HuH-7.5 (cell line): ENCODE data around the gene PDZD2.
A peak's percentile ranks its signal among the peaks of the same experiment; 100 is the strongest.
"Not testable (repeated sequence)": the region's sequence is repeated elsewhere in the genome, so short reads cannot be mapped to it uniquely, and the experiment has no call there.

ENCODE experiments used
- DNase-seq: peaks from one replicate; pipeline ENCODE4 v3.0.0; 2011; ENCODE audit warnings: low spot score

PDZD2 gene

DNA sequence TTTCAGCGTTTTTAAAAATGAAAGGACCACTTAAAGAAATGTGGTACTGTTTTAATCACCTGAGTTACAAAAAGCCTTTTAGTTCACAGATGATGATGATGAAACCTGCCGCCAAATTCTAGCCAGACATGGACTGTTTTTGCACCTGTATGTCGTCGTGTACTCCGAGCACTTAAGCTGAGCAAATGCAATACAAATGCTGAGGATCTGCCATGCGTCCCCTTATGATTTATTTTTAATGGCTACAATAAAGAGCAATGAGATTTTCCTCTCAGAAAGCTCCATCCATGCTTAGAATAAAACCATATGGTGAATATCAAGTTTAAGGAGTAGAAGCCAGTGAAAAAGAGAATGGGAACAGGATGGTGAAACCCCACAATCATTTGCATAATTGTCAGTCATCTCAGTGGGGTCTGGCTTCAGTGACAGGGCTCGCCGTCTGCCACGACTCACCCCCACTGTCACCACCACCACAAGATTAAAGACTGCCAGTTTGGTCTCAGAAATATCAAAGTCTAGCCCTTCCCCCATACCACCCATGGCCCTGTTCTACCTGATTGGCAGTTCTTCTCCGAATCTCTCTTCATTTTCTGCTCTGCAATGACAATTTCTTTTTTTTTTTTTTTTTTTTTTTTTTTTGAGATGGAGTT, 375.3 kb downstream of the PDZD2 start:
- no peak for DNase-seq

DNA sequence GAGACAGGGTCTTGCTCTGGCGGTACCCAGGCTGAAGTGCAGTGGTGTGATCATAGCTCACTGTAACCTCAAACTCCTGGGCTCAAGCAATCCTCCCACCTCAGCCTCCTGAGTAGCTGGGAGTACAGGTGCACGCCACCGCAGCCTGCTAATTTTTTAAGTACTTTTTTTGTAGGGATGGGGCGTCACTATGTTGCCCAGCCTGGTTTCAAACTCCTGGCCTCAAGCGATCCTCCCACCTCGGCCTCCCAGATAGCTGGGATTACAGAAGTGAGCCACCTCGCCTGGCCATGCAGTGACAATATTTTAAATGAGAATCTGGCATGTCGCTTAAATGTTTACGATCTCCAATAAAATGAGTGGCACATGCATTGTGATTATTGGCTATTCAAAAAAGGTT, 376.3 kb downstream of the PDZD2 start:
- not testable (repeated sequence) for DNase-seq

DNA sequence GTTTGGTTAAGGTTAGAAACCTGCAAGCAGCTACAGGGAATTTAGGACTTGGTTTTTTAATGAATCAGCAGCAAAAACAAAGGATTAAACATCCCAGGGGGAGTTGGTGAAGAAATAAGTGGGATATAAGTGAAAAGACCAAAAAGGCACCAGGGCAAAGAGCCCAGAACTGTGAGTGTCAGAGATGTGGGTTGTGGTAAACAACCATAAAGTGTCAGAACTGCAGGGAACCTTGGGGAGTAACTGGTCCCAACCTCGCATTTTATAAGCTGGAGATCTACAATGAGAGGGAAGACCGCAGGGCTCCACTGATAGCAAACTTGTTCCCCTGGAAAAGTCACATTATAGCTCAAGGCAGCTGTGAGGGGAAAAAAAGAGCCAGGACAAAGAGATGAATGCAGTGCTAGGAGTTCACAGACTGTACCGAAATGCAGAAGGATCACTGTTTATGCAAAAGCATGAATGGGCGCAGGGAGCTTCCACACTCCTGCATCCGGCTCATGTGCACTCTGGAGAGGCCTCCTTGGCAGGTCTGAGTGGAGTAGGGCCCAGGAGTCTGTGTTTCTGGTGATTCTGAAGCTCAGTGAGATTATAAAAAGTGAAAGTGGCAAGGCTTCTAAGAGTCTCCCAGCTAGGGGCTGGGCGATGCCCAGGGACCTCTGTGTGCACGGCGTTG, 378.9 kb downstream of the PDZD2 start:
- no peak for DNase-seq

DNA sequence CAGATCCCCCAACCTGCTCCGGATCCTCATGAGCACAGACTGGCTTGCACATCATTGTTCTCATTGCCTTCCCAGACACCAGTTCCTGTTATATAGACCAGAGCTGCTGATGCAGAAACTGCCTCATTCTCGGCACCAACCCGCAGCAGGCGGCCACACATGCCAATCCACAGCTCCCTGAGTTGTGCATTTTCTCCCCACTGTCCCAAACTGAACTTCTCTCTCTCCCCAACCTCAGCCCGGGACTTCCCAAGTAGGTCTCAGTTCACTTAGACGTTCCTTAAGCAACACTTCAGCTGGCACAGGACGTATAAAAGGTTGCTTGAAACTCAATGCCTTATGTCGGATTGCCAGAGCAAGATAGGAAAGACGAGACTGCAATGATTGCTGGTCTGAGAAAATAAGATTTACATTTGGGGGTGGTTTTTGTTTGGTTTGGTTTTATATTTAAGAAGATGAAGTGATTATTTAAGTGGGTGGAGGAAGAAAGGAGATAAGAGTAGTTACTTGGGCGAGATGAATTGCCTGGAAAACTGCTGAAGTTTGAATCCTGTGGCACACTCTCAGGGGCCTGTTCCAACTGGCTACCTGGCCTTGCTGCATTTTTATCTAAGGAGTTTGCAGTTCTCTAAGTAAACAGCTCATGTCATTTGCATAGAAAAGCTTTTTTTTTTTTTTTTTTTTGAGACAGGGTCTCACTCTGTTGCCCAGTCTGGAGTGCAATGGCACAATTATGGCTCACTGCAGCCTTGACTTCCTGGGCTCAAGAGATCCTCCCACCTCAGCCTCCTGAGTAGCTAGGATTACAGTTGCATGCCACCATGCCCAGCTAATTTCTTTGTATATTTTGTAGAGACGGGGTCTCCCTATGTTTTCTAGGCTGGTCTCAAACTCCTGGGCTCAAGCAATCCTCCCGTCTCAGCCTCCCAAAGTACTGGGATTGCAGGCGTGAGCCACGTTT, 379.8 kb downstream of the PDZD2 start:
- no peak for DNase-seq

DNA sequence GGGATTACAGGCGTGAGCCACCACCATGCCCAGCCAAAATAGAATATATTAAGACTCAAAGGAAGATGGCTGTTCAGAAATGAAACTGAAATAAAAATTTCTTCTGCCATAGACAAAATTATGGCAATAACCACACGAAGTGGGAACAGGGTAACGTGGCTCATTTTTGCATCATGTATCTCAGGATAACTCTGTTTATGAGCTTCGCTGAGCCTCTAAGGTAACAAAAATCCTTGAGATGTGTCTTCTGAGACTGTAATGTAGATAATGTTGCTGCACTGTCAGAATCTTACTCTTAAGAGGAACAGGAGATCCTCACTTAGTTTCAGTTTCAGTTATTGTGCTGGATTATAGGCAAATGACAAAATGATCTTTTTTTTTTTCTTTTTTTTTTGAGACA, 381.3 kb downstream of the PDZD2 start:
- DNase-seq: no peak

DNA sequence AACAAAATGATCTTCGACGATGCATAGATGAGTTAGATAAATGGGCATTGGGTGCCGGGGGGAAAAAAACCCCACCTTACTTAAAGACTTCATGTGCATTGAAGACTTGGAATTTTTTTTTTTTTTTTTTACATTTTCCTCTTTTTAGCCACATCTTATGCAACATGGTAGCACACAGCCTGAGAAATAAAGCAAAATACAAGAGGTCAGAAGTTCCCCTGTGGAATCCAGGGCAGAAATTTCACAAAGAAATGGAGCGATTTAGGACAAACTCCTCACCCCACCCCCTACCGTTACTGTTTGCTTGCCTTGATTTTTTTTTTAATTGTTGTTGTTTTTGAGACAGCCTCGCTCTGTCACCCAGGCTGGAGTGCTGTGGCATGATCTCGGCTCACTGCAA, 382.0 kb downstream of the PDZD2 start:
- DNase-seq: no peak

DNA sequence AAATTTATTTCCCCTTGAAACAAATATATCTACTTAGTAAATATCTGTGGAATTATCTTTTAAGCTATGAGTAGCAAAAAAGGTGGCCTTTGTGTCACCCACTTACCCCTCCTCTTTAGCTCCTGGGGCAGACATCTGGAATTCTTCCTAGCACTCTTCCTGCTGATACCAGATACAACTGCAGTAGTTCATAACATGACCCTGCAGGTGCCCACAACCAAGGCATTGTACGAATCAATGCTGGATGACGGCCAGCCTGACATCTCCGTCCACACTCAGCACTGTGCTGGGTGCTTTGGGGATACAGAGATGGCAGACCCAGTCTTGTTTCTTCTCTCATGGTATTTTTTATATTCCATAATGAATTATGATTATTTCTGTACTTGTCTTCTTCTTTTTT, 382.8 kb downstream of the PDZD2 start:
- no peak for DNase-seq

DNA sequence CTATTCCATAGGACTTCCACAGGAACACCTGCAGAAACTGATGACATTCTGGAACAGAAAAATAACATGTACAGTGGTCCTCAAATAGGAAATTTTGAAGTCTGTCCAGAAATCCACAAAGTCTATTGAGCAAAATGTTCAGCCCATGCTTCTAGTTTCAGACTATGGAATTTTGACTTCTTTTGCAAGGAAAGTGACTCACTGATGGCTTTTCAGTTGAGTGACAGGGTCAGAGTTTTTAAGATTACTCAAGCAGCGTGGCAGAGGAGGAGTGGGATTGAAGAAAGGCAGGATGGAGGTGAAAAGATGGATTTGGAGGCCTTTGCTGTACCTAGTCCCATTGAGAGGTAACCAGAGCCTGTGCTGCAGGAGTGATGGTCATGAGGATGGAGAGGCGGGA, 383.7 kb downstream of the PDZD2 start:
- no peak for DNase-seq

DNA sequence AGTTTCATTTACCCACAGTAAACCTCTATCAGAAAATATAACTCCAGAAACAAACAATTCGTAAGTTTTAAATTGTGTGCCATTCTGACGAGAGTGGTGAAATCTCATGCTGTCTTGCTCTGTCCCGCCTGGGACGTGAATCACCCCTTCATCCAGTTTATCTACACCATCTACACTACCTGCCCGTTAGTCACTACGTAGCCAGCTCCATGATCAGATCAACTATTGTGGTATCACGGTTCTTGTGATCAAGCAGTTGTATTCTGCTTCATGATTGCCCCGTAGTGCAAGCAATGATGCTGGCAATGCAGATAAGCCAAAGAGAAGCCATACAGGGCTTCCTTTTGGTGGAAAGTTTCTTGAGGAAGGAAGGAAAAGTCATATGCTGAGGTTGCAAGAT, 384.9 kb downstream of the PDZD2 start:
- DNase-seq: no peak

DNA sequence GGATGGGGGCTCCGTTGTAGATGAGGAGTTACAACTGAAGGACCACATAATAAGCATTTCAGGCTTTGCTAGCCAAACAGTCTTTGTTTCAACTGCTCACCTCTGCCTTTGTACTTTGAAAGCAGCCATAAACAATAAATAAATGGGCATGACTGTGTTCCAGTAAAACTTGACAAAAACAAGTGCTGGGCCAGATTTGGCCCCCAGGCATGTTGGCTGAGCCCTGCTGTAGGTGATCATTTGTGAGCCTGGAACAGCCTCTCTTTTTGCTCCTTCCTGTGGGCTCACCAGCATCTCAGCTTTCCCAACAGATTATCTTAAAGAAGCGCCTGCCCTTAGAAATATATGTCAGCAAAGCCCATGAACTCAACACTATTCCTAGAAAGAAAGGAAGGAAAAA, 385.8 kb downstream of the PDZD2 start:
- no peak for DNase-seq

DNA sequence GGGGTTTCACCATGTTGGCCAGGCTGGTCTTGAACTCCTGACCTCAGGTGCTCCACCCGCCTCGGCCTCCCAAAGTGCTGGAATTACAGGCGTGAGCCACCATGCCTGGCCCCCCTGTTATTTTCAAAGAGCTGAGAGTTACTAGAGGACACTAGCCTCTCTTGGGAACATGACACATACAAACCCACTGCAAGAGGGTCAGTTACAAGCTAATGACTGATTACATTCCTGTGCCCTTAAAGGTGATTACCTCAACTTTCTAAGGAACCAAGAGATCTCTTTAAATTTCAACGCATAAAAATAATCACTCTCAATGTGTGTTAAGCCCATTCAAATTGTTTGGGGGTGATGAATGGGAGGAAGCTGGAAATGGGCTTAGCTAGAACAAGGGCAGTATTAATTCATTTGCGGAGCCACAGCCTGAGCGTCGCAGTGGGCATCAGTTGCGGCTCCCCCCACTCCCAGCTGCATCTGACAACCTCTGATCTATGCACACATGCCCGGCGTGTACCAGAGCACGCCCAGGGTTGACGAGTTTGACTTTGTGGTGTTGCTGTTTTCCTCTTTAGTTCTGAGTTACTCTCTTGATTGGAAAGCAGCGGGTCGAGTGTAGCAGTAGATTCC, 388.3 kb downstream of the PDZD2 start:
- no peak for DNase-seq

DNA sequence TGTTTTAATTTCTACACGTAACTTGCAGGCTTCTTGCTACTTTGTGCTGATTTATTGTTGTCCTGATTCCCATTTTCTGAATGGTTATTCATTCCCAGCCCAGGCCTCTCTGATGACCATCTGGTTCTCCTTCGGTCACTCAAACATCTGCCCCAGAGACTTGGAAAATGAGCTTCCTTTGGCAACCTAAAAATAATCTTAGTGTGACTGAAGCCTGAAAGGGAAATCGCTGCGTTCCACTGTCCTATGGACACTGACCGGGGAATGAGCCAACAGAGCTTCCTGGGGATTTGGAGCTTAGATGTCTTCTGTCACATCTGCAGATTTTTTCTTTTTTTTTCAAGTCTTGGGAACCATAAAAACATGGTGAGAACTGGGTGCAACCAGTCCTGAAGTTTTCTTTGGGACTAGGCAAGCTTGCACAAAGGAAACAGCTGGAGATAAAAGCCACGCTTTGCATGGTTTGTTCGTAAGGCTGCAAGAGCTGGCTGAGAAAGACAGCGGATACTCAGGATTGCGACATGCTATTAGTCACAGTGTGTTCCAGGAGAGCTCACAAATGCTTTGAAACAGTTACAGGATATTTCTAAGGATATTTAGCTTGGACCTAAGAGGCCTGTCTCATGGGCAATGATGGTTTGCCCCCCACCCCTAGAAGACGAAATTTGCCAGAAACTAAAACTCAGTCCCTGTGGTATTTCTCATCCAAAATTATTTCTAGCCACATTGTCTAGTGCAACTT, 389.0 kb downstream of the PDZD2 start:
- DNase-seq: peak; percentile 13

DNA sequence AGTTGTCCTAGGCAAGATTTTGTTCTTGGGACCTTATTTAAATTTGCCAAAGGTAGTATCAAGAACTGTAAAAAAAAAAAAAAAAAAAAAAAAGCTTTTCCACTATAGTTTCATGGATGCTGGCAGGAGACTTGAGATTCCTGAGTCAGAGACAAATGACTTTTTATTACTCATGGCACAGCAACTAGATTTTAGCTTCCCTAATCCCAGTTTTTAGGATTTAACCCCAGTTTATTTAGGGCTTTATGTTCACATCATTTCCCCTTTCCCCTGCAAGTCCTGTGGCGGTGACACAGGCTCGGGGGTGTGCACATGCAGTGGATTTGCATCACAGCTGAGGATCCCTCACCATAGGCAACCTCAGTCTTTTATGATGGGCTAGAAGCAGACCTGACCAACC, 390.3 kb downstream of the PDZD2 start:
- DNase-seq: no peak

DNA sequence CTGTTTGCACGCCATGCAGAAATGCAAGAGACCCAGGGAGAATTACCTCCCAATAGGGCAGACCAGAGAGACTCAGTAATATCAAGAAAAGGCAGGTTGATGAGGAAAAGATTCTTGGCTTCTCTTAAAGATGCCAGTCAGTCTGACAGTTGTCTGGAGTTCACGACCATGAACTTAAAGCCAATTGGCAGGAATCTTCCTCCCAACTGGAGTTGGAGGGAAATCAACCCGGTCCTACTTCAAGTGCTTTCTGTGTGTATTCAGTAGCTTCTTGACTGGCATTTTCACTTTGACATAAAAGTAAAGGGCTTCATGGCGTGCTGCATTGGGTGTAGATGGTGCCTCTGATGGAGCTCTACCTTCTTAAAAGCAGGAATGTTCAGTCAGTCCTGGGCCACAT, 390.9 kb downstream of the PDZD2 start:
- DNase-seq: no peak

DNA sequence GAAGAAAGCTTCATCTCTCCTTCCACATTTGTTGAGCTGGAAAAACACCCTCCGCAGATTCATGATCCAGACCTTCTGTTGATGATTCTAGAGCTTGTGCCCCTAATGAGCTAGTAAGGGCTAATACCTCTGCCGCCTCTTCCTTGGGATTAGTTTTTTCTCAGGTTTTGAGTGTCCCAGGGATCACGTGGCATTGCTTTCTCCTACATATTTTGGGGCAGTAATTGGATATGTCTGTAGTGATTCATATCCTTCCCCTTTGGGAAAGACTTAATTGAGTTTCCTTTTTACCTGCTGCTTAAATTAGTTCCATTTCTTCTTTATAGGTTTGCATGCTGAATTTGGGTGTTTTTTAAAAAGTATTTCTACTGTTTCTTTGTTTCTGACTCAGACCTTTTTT, 391.3 kb downstream of the PDZD2 start:
- DNase-seq: no peak

DNA sequence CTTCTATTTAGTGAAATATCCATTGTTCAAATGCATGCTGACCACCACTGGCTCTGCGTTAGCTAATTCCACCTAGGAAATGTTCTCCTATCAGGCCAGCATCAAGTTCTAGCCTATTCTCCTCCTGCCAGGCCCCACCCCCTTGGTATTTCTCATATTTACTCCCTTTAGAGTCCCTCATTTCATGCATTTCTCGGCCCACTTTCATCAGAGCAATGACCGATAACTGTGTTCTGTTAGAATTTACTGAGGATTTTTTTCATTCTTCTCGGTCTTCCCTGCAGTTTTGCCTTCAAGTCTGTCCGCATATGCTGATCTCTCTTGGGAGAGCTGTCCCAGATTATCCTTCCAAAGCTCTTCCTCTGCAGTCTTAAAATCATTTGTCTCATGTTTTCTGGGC, 391.8 kb downstream of the PDZD2 start:
- no peak for DNase-seq

DNA sequence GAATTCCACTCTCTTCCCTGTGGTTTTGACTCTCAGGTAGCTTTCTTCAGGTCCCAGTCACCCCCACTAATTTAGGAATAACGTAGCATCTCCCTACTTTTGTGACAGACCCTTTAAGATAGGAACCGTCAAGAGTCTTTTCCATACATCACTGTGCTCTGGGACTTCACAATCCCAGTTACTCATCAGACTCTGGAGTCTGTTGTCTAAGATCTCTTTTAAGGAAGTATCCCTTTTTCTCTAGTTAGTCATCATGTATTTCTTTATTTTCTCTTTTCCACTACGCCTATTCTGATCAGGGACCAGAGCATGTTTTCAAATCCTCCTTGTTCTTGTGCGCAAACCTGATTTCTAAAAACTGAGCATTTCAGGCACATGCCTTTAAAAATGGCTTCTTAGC, 392.2 kb downstream of the PDZD2 start:
- no peak for DNase-seq

DNA sequence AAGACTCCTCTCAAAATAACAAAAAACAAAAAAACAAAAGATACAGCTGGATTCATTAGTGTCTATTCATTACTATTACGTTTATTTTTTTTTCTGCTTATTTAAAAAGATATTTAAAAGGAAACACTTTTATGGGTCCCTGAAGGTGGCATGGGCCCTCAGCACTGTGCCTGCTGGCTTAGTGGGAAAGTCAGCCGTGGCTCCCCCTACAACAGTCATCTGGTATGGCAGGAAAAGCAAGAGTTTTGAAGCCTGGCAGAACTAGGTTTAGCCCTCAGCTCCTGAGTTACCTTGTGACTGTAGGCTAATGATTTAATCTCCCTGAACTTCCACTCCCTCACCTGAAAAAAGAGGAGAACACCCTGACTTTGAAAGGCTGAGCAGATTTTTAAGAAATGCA, 399.6 kb downstream of the PDZD2 start:
- DNase-seq: no peak

DNA sequence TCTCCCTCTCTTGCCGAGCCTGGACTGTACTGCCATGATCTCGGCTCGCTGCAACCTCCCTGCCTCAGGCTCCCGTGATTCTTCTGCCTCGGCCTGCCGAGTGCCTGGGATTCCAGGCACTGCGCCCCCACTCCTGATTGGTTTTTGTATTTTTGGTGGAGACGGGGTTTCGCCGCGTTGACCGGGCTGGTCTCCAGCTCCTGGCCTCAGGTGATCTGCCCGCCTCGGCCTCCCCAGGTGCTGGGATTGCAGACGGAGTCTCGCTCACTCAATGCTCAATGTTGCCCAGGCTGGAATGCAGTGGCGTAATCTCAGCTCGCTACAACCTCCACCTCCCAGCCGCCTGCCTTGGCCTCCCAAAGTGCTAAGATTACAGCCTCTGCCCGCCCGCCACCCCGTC, 400.2 kb downstream of the PDZD2 start:
- not testable (repeated sequence) for DNase-seq

DNA sequence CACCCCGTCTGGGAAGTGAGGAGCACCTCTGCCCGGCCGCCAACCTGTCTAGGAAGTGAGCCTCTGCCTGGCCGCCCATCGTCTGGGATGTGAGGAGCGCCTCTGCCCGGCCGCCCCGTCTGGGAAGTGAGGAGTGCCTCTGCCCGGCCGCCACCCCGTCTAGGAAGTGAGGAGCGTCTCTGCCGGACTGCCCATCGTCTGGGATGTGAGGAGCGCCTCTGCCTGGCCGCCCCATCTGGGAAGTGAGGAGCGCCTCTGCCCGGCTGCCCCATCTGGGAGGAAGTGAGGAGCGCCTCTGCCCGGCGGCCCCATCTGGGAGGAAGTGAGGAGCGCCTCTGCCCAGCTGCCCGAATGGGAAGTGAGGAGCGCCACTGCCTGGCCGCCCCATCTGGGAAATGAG, 400.7 kb downstream of the PDZD2 start:
- DNase-seq: not testable (repeated sequence)

DNA sequence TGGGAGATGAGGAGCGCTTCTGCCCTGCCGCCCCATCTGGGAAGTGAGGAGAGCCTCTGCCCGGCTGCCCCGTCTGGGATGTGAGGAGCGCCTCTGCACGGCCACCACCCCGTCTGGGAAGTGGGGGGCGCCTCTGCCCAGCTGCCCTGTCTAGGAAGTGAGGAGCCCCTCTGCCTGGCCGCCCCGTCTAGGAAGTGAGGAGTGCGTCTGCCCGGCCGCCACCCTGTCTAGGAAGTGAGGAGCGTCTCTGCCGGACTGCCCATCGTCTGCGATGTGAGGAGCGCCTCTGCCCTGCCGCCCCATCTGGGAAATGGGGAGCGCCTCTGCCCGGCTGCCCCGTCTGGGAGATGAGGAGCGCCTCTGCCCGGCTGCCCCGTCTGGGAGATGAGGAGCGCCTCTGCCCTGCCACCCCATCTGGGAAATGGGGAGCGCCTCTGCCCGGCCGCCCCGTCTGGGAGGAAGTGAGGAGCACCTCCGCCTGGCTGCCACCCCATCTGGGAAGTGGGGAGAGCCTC, 401.3 kb downstream of the PDZD2 start:
- not testable (repeated sequence) for DNase-seq

DNA sequence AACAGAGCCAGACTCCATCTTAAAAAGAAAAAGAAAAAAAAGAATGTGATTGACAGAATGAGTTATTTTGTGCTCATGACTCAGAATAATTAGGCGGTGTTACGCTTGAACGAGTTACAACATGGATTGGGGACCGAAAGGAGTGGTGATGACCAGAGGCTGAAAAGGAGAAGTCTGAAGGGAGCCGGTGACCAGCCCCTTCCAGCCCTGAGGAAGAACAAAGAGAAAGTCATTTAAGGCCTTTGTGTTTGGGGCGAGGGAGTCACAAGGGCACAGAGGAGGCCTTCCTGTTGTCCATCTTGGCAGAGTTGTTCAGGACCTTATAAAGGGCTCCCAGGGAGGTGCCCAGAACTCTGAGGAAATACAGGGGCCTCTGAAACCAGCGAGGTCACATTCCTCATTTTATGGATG, 403.6 kb downstream of the PDZD2 start:
- no peak for DNase-seq
